ENCODE data around the gene CHPT1. TPM values are rescaled to one million over a fixed set of nuclear protein-coding genes. Genes with fewer than 3 reads are reported as not detected.
"Not testable (repeated sequence)": the region's sequence is repeated elsewhere in the genome, so short reads cannot be mapped to it uniquely, and the experiment has no call there.

The CHPT1 gene
- total RNA-seq (2014; rRNA removed; shearing (Covaris generic)), result 137 and 161 TPM in 2 replicates
- 121 and 122 TPM in 2 replicates for polyA plus RNA-seq (2015; cell fraction: cytosol; rRNA removed)
- polyA plus RNA-seq (2015; cell fraction: nucleus; rRNA removed), result 35.1 and 40.1 TPM in 2 replicates

DNA sequence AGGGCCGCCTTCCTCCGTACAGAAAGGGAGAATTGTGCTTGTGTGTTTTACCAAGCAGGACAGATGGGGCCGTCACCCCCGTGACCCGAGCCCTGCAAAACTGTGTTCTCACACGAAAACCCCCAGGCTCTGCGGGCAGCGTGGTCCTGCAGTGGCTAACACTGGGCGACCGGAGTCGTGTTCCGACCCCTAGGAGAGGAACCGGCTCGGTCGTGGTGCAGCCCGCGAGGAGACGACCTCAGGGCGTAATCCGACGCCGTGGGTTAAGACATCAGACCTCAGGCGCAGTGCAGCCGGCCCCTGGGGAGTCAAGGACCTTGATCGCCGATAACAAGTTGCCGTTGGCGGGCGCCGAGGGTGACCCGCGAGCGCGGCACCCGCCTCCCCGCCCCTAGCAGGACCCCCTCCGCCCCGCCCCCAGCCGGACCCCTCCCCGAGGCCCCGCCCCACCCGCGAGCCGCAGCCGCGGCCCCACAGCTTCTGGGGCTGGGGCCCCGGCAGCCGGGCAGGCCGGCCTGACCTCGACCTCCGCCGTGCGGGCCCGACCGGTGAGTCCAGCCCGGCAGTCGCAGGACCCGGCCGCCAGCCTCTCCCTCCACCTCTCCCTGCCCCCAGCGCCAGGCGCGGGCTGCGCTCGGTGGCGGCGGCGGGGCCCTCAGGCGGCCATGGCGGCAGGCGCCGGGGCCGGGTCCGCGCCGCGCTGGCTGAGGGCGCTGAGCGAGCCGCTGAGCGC lies at the start of gene CHPT1:
Gene CHPT1 (plus strand): TSS at position 444 of the 733 bp plus-strand sequence. CDS start 222 bp downstream, at position 666.
- in situ Hi-C loops (cut with HindIII; ENCODE audit: low pct_unique_long_range_greater_than_20kb, low sequenced_read_pairs), result no loop called here
- peak; percentile 48 for DNase-seq (ENCODE audit: low read depth, low spot score)

DNA sequence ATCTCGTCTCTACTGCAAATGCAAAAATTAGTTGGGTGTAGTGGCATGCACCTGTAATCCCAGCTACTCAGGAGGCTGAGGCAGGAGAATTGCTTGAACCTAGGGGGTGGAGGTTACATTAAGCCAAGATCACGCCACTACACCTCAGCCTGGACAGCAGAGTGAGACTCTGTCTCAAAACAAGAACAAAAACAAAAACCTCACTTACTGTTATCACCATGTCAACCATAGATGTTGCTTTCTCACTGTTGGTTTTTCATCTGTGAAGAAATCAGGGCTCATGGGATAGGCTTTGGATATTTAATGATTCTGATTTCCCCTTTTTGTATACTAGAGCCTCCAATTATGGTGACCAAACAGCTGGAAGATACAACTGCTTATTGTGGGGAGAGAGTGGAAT lies 49.7 kb upstream of the CHPT1 start:
- no peak for DNase-seq (ENCODE audit: low read depth, low spot score)
- in situ Hi-C loops (cut with HindIII; ENCODE audit: low pct_unique_long_range_greater_than_20kb, low sequenced_read_pairs), result no loop called here

DNA sequence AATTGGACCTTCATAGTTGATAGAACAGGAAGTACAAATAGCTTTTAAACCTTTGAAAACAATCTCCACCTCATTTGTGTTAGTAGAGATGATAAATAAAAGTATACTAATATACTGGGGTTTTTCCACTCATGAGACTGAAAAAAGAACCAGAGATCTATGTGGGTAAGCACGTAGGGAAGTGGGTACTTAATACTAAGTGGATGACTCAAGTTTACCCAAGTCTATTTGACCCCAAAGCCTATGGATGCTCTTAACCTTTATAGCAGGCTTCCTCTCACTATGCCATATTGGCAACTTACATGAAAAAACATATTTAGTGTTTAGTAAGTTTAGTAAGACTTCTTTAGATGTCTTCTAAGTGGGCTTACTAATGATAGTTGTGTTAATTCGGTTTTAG lies 49.2 kb upstream of the CHPT1 start:
- DNase-seq (ENCODE audit: low read depth, low spot score), result no peak
- in situ Hi-C loops (cut with HindIII; ENCODE audit: low pct_unique_long_range_greater_than_20kb, low sequenced_read_pairs), result no loop called here

DNA sequence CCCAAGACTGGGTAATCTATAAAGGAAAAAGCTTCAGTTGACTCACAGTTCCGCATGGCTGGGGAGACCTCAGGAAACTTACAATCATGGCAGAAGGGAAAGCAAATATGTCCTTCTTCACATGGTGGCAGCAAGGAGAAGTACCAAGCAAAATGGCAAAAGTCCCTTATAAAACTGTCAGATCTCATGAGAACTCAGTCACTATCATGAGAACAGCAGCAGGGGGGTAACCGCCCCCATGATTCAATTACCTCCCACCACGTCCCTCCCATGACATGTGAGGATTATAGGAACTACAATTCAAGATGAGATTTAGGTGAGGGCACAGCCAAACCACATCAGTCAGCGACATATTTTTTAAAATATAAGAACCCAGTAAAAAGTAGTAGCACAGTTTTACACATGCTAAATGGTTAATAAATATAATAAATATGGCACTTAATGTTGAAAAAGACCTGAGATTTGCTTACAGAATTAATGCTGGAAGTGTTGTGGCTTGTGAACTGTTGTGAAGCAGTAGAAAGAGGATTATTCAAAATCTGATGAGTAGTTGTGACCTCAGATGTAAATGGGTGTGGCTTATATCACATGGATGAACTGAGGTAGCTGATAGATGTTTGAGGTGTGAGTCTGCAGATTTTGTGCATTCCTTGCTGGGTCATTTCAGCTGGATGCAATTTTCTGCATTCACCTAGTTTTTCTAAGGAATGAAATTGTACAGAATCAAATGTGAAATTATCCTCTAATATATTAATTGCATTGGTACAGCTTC lies 46.9 kb upstream of the CHPT1 start:
- DNase-seq (ENCODE audit: low read depth, low spot score), result no peak

DNA sequence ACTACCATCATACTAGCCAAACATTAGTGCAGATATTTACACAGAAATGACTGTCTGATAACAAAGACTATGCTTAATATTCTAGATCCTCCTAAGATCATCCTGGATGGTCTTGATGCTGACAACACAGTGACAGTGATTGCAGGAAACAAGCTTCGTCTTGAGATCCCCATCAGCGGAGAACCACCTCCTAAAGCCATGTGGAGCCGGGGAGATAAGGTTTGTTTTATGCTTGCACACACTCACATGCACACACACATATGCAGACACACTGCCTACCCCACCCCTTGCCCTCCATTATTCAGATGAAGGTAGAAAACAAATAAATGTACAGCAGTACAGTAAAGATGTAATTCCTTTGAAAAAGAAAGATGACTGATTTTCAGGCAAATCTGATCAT lies 44.4 kb upstream of the CHPT1 start:
- no peak for DNase-seq (ENCODE audit: low read depth, low spot score)
- in situ Hi-C loops (cut with HindIII; ENCODE audit: low pct_unique_long_range_greater_than_20kb, low sequenced_read_pairs), result no loop called here

More for the DNA sequence above, 46.9 kb upstream of the CHPT1 start:
- in situ Hi-C loops (cut with HindIII; ENCODE audit: low pct_unique_long_range_greater_than_20kb, low sequenced_read_pairs), result no loop called here

GRCh38 chr12:101653503-101653902 lies 43.9 kb upstream of the CHPT1 start:
- in situ Hi-C loops (cut with HindIII; ENCODE audit: low pct_unique_long_range_greater_than_20kb, low sequenced_read_pairs), result no loop called here
- DNase-seq (ENCODE audit: low read depth, low spot score), result peak; percentile 92

DNA sequence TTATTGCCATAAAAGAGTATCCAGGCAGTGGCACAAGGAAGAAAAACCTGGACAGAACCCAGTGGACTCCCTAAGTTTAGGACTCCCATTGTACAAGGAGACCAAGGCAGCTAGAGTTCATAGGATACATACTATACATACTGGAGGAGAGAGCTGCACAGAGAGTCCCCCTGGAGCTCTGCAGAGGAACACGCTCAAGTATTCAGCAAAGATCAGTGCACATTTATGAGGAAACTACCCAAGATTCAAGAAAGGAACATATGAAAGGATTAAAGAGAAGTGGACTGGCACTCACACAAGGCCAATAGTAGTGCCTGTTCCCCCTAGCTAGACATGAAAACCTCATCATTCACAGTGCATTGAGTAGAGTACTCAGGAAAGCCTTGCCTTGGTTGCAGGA lies 43.0 kb upstream of the CHPT1 start:
- peak; percentile 19 for DNase-seq (ENCODE audit: low read depth, low spot score)
- in situ Hi-C loops (cut with HindIII; ENCODE audit: low pct_unique_long_range_greater_than_20kb, low sequenced_read_pairs), result no loop called here

DNA sequence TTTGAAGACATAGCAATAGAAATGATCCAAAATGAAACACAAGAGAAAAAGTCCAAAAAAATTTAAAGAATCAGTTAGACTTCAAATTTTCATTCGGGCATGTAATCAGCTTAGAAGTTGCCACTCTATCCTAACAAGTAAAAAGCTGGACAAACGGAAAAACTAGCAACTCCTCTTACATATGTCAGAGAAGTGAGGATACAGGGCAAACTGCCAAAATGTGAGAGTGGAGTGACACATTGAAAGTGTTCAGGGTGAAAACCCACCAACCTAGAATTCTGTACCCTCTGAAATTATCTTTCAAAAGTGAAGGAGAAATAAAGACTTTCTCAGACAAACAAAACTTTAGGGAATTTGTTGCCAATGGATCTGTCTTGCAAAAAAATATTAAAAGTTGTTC lies 42.0 kb upstream of the CHPT1 start:
- DNase-seq (ENCODE audit: low read depth, low spot score), result no peak
- in situ Hi-C loops (cut with HindIII; ENCODE audit: low pct_unique_long_range_greater_than_20kb, low sequenced_read_pairs), result no loop called here

- in situ Hi-C loops (cut with HindIII; ENCODE audit: low pct_unique_long_range_greater_than_20kb, low sequenced_read_pairs), result not testable (repeated sequence)
- peak; percentile 16 for DNase-seq (ENCODE audit: low read depth, low spot score)
Observed at GRCh38 chr12:101660662-101661061, 36.8 kb upstream of the CHPT1 start.

DNA sequence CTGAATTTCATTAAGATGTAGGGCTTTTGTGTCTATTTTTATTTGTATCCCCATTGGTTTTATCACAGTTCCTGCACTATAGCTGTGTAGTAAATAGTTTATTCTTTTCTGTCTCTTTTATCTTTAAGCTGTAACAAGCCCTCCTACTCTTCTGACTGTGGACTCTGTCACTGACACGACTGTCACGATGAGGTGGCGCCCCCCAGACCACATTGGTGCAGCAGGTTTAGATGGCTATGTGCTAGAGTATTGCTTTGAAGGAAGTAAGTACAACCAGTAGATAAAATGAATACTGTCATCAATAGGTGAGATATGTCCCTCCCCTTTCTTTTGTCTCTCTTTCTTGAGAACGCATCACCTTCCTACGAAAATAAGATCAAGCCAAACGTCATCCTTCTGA lies 34.1 kb upstream of the CHPT1 start:
- DNase-seq (ENCODE audit: low read depth, low spot score), result no peak
- in situ Hi-C loops (cut with HindIII; ENCODE audit: low pct_unique_long_range_greater_than_20kb, low sequenced_read_pairs), result no loop called here

- in situ Hi-C loops (cut with HindIII; ENCODE audit: low pct_unique_long_range_greater_than_20kb, low sequenced_read_pairs), result no loop called here
- no peak for DNase-seq (ENCODE audit: low read depth, low spot score)
Observed at GRCh38 chr12:101664992-101665391, 32.4 kb upstream of the CHPT1 start.

- no peak for DNase-seq (ENCODE audit: low read depth, low spot score)
- in situ Hi-C loops (cut with HindIII; ENCODE audit: low pct_unique_long_range_greater_than_20kb, low sequenced_read_pairs), result no loop called here
Observed at GRCh38 chr12:101666052-101666728, 31.2 kb upstream of the CHPT1 start.

- in situ Hi-C loops (cut with HindIII; ENCODE audit: low pct_unique_long_range_greater_than_20kb, low sequenced_read_pairs), result no loop called here
- peak; percentile 61 for DNase-seq (ENCODE audit: low read depth, low spot score)
Observed at GRCh38 chr12:101667591-101667990, 29.8 kb upstream of the CHPT1 start.

- in situ Hi-C loops (cut with HindIII; ENCODE audit: low pct_unique_long_range_greater_than_20kb, low sequenced_read_pairs), result no loop called here
Observed at GRCh38 chr12:101670007-101670671, 27.3 kb upstream of the CHPT1 start.

DNA sequence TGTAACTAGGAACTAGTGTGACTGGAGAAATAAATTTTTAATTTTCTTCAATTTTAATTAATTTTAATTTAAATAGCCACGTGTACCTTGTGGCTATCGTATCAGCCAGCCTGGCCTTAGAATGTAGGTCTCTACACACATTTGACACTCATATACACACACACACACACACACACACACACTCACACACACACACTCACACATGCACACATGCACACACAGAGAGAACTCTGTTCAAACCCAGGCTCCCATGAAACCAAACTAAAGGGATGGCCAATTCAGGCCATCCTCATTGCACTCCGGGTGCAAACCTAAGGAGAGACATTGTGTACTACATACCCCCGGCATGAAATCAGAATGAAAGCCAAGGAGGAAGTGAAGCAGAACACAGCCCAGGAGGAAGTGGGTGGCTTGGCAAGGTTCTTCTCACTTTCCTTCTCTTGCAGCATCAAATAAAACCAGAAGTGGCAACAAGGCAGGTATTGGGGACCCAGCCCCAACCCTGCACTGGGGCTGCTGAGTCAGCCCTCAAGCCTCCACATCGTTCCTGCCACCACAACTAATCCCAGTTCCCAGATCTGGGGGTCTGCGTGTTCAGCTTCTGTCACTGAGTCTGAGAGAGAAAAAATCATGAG lies 26.2 kb upstream of the CHPT1 start:
- DNase-seq (ENCODE audit: low read depth, low spot score), result no peak
- in situ Hi-C loops (cut with HindIII; ENCODE audit: low pct_unique_long_range_greater_than_20kb, low sequenced_read_pairs), result no loop called here

More at GRCh38 chr12:101670007-101670671, 27.3 kb upstream of the CHPT1 start:
- DNase-seq (ENCODE audit: low read depth, low spot score), result peak; percentile 84

DNA sequence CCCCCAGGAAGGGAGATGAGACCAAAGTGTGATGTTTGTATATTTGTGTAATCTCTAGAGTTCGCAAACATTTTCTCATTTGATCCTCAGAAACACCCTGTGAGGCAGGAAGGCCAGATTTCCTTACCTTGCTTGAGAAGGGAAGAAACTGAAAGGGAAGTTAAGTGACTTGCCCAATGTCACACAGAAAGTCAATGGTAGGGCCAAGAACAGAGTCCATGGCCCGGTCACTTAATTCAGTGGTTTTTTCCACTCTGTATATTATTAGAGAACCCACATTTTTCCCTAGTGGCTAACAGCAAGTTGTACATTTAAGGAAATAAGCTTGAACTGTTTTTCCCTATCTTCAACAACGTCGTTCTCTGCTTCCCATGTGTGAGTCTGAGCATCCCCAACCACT lies 25.6 kb upstream of the CHPT1 start:
- no peak for DNase-seq (ENCODE audit: low read depth, low spot score)
- in situ Hi-C loops (cut with HindIII; ENCODE audit: low pct_unique_long_range_greater_than_20kb, low sequenced_read_pairs), result no loop called here

DNA sequence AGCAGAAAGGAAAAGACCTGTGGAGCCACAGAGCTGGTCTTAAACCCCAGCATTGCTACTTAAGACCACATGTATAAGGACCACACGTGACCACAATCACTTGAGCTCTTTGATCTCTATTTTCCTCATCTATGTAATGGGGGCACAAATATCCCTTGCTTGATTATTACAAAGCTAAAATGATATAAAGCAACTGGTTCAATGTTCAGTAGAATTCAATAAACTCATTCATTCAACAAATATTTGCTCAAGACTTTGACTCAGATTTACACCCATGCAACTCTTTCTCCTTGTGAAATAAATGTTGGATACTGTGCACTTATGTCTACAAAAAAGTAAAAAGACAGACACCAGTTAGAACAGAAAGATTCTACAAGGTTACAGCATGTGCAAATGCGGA lies 21.9 kb upstream of the CHPT1 start:
- DNase-seq (ENCODE audit: low read depth, low spot score), result no peak
- in situ Hi-C loops (cut with HindIII; ENCODE audit: low pct_unique_long_range_greater_than_20kb, low sequenced_read_pairs), result no loop called here
